Stimulated activated naive CD8-positive, alpha-beta T cell treated with anti-CD3 and anti-CD28 coated beads, Interleukin-15, Interleukin-2, amounts not matched to agents 100 ng/mL and 50 ng/mL, for 24 hours (primary cell): ENCODE results near the gene C3orf33.

Experiments used
- H3K27ac Mint-ChIP-seq: one replicate; pipeline ENCODE4 v1.8.0; 2021; ENCODE audit warnings: mild to moderate bottlenecking, mixed read lengths
- H3K27me3 Mint-ChIP-seq: one replicate; pipeline ENCODE4 v1.8.0; 2021; ENCODE audit warnings: mixed read lengths
- H3K36me3 Mint-ChIP-seq: one replicate; pipeline ENCODE4 v1.8.0; 2021; ENCODE audit warnings: low read depth, mixed read lengths
- H3K4me1 Mint-ChIP-seq: one replicate; pipeline ENCODE4 v1.8.0; 2021; ENCODE audit warnings: low read depth, mixed read lengths
- H3K4me3 Mint-ChIP-seq: one replicate; pipeline ENCODE4 v1.8.0; 2021; ENCODE audit warnings: mild to moderate bottlenecking, mixed read lengths
- H3K9me3 Mint-ChIP-seq: one replicate; pipeline ENCODE4 v1.8.0; 2021; ENCODE audit warnings: mixed read lengths

C3orf33 gene

DNA sequence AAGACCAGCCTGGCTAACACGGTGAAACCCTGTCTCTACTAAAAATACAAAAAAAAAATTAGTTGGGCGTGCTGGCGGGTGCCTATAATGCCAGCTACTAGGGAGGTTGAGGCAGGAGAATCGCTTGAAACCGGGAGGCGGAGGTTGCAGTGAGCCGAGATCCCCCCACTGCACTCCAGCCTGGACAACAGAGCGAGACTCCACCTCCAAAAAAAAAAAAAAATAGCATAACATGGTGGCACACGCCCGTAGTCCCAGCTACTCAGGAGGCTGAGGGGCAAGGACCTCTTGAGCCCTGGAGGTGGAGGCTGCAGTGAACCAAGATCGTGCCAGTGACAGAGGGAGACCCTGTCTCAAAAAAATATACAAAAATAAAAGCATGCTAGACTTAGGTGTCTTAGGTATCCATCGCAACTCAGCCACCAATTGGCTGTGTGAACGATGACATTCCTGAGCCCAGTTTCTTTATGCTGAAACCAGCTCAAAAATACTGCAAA, 67.5 kb downstream of the C3orf33 start:
- H3K36me3 Mint-ChIP-seq, result no peaks in the 10 kb centered on the region
- H3K9me3 Mint-ChIP-seq, result no peaks in the 10 kb centered on the region
- H3K27ac Mint-ChIP-seq, result no peak overlapping the region
- H3K27me3 Mint-ChIP-seq, result peaks cover 44% of the 10 kb centered on the region
- H3K4me1 Mint-ChIP-seq, result peaks cover 2% of the 10 kb centered on the region
- H3K4me3 Mint-ChIP-seq, result no peak overlapping the region

DNA sequence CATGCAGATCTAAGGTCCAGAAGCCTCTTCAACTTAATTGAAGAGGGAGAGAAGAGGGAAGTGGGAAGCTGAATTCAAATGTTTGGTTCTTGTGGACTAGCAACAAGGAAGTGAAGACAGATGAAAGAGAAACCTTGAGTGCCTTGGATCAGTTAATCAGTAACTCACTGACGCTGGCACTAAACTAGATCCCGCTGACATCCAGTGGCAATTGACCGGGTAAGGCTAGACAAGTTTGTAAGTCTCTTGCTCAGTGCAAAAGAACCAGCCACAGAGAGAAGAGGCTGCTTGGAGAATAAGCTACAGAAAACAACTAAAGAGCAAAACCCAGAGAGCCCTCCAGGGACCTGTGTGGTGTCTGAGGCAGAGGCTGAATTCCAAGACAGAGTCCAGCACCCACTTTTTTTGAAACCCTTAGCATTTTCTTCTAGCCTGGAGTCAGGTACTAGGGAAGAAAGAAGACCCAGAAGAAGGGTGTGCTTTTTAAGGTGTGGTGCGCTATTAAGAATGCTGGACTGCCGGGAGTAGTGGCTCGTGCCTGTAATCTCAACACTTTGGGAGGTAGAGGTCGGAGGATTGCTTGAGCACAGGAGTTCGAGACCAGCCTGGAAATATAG, 68.1 kb downstream of the C3orf33 start:
- Mint-ChIP-seq H3K27ac (no peak overlapping the region), H3K36me3 (no peaks in the 10 kb centered on the region), H3K4me3 (no peak overlapping the region), H3K4me1 (no peaks in the 10 kb centered on the region), H3K27me3 (peaks cover 42% of the 10 kb centered on the region), H3K9me3 (no peaks in the 10 kb centered on the region)

DNA sequence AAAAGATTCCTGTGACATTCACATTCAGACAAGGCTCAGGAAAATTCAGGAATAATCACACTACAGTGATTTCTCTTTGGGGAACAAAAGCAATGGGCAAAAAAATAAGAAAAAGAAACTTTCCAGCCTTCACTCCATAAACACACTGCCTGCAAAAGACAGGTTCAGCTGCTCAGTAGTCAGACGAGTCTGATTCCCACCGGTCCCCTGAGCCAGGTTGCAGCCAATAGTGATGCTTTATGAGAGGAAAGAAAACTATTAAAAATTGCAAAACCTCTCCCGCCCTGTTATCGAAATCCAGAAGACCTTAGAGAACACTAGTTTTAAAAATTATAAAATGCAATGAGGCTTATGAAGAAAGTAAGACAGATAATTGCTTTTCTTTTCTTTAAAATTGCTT, 69.7 kb downstream of the C3orf33 start:
- no peak overlapping the region for H3K27ac Mint-ChIP-seq
- no peaks in the 10 kb centered on the region for H3K36me3 Mint-ChIP-seq
- H3K4me1 Mint-ChIP-seq, result no peaks in the 10 kb centered on the region
- H3K9me3 Mint-ChIP-seq, result no peaks in the 10 kb centered on the region
- H3K4me3 Mint-ChIP-seq, result no peak overlapping the region
- H3K27me3 Mint-ChIP-seq, result peaks cover 33% of the 10 kb centered on the region

DNA sequence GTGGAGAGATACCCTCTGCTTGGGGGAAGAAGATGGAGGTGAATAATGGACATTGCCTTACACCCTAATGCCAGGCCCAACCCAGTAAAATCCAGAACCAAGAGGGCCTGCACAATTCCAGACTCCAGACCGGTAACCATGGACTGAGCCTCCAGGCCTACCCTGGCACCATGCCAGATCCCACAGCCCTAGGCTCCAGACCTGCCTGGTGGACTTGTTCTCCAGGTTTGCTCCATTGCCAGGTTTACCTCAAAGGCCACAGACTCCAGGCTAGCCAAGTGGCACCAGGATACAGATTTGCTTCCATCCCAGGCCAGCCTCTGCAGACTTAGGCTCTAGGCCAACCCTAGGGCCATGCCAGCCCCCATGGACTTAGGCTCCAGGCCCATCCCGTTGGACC, 75.2 kb downstream of the C3orf33 start:
- Mint-ChIP-seq H3K9me3 (no peaks in the 10 kb centered on the region), H3K36me3 (no peaks in the 10 kb centered on the region), H3K4me3 (no peak overlapping the region), H3K27ac (no peak overlapping the region), H3K4me1 (no peaks in the 10 kb centered on the region), H3K27me3 (peaks cover 18% of the 10 kb centered on the region)

DNA sequence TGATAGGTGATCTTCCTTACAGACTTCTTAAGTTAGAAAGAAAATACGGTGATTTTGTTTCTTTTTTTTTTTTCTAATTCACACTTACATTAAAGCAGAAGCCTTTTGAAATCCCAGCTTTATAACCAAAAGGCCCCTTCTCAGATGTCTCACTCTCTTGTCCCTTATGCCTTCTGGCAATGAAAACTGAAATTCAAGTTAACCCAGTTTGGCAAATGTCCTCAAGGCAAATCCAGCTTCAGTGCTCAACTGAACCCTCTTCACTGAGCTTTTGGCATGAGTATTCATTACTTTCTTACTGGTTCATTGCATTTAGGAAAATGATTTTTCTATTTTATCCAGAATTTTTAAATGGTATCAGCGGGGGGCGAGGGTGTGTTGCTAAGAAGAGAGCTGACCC, 78.2 kb downstream of the C3orf33 start:
- Mint-ChIP-seq H3K36me3 (no peaks in the 10 kb centered on the region), H3K27ac (no peak overlapping the region), H3K9me3 (no peaks in the 10 kb centered on the region), H3K4me3 (no peak overlapping the region), H3K27me3 (peaks cover 17% of the 10 kb centered on the region), H3K4me1 (no peaks in the 10 kb centered on the region)

DNA sequence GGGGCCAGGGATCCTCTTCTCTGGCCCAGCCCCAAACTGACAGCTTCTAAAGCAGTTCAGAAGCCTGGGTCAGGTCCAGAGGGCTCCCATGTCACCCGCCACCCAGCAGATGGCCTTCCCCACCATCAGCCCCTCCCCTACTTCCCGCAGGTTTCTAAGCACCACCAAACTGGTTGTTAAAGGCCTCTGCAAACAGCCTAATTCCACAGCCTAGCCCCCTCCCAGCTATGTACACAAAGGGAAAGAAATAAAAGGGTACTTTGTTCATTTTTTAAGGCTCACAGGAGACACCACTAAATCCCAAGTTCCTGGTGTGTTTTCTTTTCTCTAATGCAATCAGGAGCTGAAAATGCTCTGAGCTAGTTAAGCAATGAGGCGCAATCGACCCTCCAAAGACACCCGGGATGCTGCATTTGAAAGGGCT, 91.8 kb downstream of the C3orf33 start:
- H3K9me3 Mint-ChIP-seq, result peaks cover 7% of the 10 kb centered on the region
- H3K27me3 Mint-ChIP-seq, result no peaks in the 10 kb centered on the region
- no peak overlapping the region for H3K4me3 Mint-ChIP-seq
- no peaks in the 10 kb centered on the region for H3K36me3 Mint-ChIP-seq
- H3K27ac Mint-ChIP-seq, result no peak overlapping the region
- H3K4me1 Mint-ChIP-seq, result no peaks in the 10 kb centered on the region
